ENCODE results near the gene ZDHHC4. TPM values are rescaled to one million over a fixed set of nuclear protein-coding genes. Genes with fewer than 3 reads are reported as not detected.

Gene ZDHHC4
- total and polyA plus RNA-seq, 10 of the 15 experiments (the other 5 are each of a cell fraction or from before 2014, with no cell fraction given) = 30.6 to 74.3 (median 35.8) TPM

GRCh38 chr7:6637544-6638229 is 60.4 kb downstream of the ZDHHC4 start (continued):
- no peak for TF ChIP-seq SIX5 (IDR thresholded peaks at IDR 0.05; ENCODE audit: low read depth, low read length, severe bottlenecking)
- TF ChIP-seq BHLHE40 (IDR thresholded peaks at IDR 0.05; ENCODE audit: borderline replicate concordance in 1 of 2, low read depth in 2 of 2, low read length in 1 of 2) = peak; percentile 77 to 86
- peak; percentile 36; the same call in 1 of the 2 replicates for TF ChIP-seq SMC3 (IDR thresholded peaks at IDR 0.05; ENCODE audit: borderline replicate concordance, low read length)
- peak; percentile 36 for TF ChIP-seq RAD21 (IDR thresholded peaks at IDR 0.05; ENCODE audit: insufficient read depth, low read depth, low read length)
- no peak for TF ChIP-seq STAT1 (conservative IDR thresholded peaks at IDR 0.05)
- no peak for TF ChIP-seq SREBF2 (IDR thresholded peaks at IDR 0.05; ENCODE audit: low read length)
- TF ChIP-seq LARP7 (IDR thresholded peaks at IDR 0.05) = peak; percentile 54
- TF ChIP-seq TCF3 (IDR thresholded peaks at IDR 0.05; ENCODE audit: borderline replicate concordance, insufficient read depth, low read depth, low read length) = 0 out of 2 replicates have a peak, but pooled peaks have one; percentile 36
- TF ChIP-seq ZBTB33 (IDR thresholded peaks at IDR 0.05) = no peak
- peak; percentile 52; the same call in 1 of the 2 replicates for TF ChIP-seq PAX5 (IDR thresholded peaks at IDR 0.05; ENCODE audit: borderline replicate concordance, low read depth, low read length)
- 0 out of 2 replicates have a peak, but pooled peaks have one; percentile 29 for TF ChIP-seq HDGF (IDR thresholded peaks at IDR 0.05)
- peak; percentile 39; the same call in 1 of the 2 replicates for TF ChIP-seq DPF2 (IDR thresholded peaks at IDR 0.05)
- TF ChIP-seq USF1 (IDR thresholded peaks at IDR 0.05; ENCODE audit: borderline replicate concordance, extremely low read length, insufficient read depth, low read depth, low read length) = peak; percentile 5
- TF ChIP-seq ZBTB4 (CRISPR knock-in tag; IDR thresholded peaks at IDR 0.05) = no peak
- TF ChIP-seq RUNX3 (IDR thresholded peaks at IDR 0.05; ENCODE audit: low read length) = peak; percentile 26; the same call in 1 of the 2 replicates
- TF ChIP-seq MXI1 (IDR thresholded peaks at IDR 0.05; ENCODE audit: low read depth, low read length) = peak; percentile 55; the same call in 1 of the 2 replicates
- TF ChIP-seq ZNF592 (IDR thresholded peaks at IDR 0.05) = no peak
- TF ChIP-seq SRF (IDR thresholded peaks at IDR 0.05; ENCODE audit: low read depth in 2 of 2, low read length in 2 of 2) = no peak
- peak; percentile 41; the same call in 1 of the 2 replicates for TF ChIP-seq SIN3A (IDR thresholded peaks at IDR 0.05; ENCODE audit: low read depth, low read length)
- no peak for TF ChIP-seq RB1 (IDR thresholded peaks at IDR 0.05; ENCODE audit: borderline replicate concordance)
